Osteoblast (primary cell): Measurements from ENCODE around the gene CCDC186. TPM values are rescaled to one million over a fixed set of nuclear protein-coding genes. Genes with fewer than 3 reads are reported as not detected.
"Not testable (repeated sequence)": the region's sequence is repeated elsewhere in the genome, so short reads cannot be mapped to it uniquely, and the experiment has no call there.

ENCODE experiments used
- DNase-seq: peaks from one replicate; pipeline ENCODE4 v3.0.0; 2011; ENCODE audit warnings: low spot score, mixed read lengths; ENCODE audit not compliant: insufficient read length; ENCODE audit errors: missing footprints
- H2AFZ ChIP-seq: 2 replicates; pipeline ENCODE4 v1.6.0; 2011; ENCODE audit warnings: mild to moderate bottlenecking, low read length
- H3K27ac ChIP-seq: 2 replicates; pipeline ENCODE4 v1.5.1; 2011; ENCODE audit warnings: mild to moderate bottlenecking, low read depth, low read length, moderate library complexity
- H3K27me3 ChIP-seq: 2 replicates; pipeline ENCODE4 v1.6.0; 2012; ENCODE audit warnings: mild to moderate bottlenecking, control low read depth, inconsistent platforms, low read length, moderate library complexity; ENCODE audit not compliant: insufficient read depth
- H3K36me3 ChIP-seq: 2 replicates; pipeline ENCODE4 v1.5.1; 2011; ENCODE audit warnings: mild to moderate bottlenecking, low read length, control low read depth, moderate library complexity; ENCODE audit not compliant: insufficient read depth
- H3K4me1 ChIP-seq: 2 replicates; pipeline ENCODE4 v1.5.1; 2011; ENCODE audit warnings: mild to moderate bottlenecking, low read length, control low read depth, moderate library complexity; ENCODE audit not compliant: insufficient read depth
- H3K4me2 ChIP-seq: 2 replicates; pipeline ENCODE4 v1.6.0; 2011; ENCODE audit warnings: mild to moderate bottlenecking, low read length; ENCODE audit not compliant: insufficient read depth
- H3K4me3 ChIP-seq: fragments of 200-600 bp; sonication (generic); 3 replicates; pipeline ENCODE4 v1.5.1; 2012; ENCODE audit warnings: mild to moderate bottlenecking, low read length, inconsistent platforms; ENCODE audit not compliant: insufficient read depth
- H3K79me2 ChIP-seq: 2 replicates; pipeline ENCODE4 v1.6.0; 2012; ENCODE audit warnings: mild to moderate bottlenecking, low read length, control low read depth, inconsistent platforms; ENCODE audit not compliant: insufficient read depth
- H3K9me3 ChIP-seq: 2 replicates; pipeline ENCODE4 v1.5.1; 2011; ENCODE audit warnings: low read depth, low read length, control low read depth
- H4K20me1 ChIP-seq: 2 replicates; pipeline ENCODE4 v1.6.0; 2012; ENCODE audit warnings: mild to moderate bottlenecking, low read length, control low read depth; ENCODE audit not compliant: insufficient read depth
- total RNA-seq: library from RNA; depleted of rRNA; stranded (reverse); fragments of >200 nt; gene quantifications from 2 replicates; pipeline ENCODE4 v1.2.3, GENCODE V29; 2012
- TF ChIP-seq, protein P1 (sequence below): IDR thresholded peaks from 2 replicates; pipeline ENCODE4 v1.5.1; 2011; ENCODE audit warnings: mild to moderate bottlenecking, low read depth, low read length, moderate library complexity; ENCODE audit errors: extremely low read depth

The CCDC186 gene
- total RNA-seq, 1 donor: 17.0 TPM

DNA sequence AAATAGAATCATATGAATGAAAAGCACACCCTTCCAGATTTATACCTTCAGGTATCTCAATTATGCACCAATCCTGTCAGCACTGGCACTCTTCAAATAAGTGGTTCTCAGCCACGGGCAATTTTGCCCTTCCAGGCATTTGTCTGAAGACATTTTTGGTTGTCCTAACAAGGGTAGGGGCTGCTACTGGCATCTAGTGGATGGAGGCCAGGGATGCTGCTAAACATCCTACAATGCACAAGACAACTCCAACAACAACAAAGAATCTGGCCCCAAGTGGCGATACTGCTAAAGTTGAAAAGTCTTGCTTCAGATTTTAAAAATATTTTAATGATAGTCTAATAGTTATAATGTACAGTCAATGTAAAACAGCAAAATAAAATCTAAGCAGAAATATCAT, 16.1 kb downstream of the CCDC186 start:
- Histone ChIP-seq H3K4me3 (no peak overlapping the region), H3K4me2 (no peak overlapping the region), H4K20me1 (peaks cover 4% of the 10 kb centered on the region), H3K27ac (no peak overlapping the region), H3K36me3 (peaks cover 4% of the 10 kb centered on the region), H2AFZ (no peak overlapping the region), H3K79me2 (peaks cover 9% of the 10 kb centered on the region), H3K4me1 (no peaks in the 10 kb centered on the region), H3K27me3 (no peaks in the 10 kb centered on the region), H3K9me3 (no peaks in the 10 kb centered on the region)
- TF ChIP-seq, protein P1, sequence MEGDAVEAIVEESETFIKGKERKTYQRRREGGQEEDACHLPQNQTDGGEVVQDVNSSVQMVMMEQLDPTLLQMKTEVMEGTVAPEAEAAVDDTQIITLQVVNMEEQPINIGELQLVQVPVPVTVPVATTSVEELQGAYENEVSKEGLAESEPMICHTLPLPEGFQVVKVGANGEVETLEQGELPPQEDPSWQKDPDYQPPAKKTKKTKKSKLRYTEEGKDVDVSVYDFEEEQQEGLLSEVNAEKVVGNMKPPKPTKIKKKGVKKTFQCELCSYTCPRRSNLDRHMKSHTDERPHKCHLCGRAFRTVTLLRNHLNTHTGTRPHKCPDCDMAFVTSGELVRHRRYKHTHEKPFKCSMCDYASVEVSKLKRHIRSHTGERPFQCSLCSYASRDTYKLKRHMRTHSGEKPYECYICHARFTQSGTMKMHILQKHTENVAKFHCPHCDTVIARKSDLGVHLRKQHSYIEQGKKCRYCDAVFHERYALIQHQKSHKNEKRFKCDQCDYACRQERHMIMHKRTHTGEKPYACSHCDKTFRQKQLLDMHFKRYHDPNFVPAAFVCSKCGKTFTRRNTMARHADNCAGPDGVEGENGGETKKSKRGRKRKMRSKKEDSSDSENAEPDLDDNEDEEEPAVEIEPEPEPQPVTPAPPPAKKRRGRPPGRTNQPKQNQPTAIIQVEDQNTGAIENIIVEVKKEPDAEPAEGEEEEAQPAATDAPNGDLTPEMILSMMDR: no peak
- no peak for DNase-seq

DNA sequence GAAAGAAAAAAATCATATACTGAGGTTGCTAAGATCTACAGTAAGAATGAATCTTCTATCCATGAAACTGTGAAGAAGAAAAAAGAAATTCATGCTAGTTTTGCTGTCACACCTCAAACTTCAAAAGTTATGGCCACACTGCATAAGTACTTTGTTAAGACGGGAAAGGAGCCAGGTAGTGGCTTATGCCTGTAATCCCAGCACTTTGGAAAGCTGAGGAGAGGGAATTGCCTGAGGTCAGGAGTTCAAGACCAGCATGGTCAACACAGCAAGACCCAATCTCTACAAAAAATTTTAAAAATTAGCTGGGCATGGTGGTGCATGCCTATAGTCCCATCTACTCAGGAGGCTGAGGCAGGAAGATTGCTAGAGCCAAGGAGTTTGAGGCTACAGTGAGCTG, 22.1 kb downstream of the CCDC186 start:
- TF ChIP-seq, protein P1: no peak
- no peak overlapping the region for H3K4me2 ChIP-seq

DNA sequence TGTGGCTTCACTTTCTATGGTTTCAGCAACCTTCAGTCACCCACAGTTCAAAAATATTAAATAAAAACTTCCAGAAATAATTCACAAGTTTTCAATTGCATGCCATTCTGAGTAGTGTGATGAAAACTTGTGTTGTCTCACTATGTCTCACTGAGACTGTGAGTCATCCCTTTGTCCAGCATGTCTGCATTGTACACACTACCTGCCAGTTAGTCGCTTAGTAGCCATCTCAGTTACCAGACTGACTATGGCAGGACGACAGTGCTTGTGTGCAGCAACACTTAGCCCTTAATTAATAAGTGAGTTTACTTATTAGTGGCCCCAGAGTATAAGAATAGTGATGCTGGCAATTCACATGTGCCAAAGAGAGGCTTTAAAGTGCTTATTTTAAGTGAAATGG, 22.5 kb downstream of the CCDC186 start:
- H2AFZ ChIP-seq: no peak overlapping the region

More for the DNA sequence above, 22.1 kb downstream of the CCDC186 start:
- peaks cover 6% of the 10 kb centered on the region for H3K4me1 ChIP-seq
- no peaks in the 10 kb centered on the region for H4K20me1 ChIP-seq
- H3K27ac ChIP-seq: peak overlapping the region; percentile 10
- no peak for DNase-seq
- H2AFZ ChIP-seq: no peak overlapping the region
- no peaks in the 10 kb centered on the region for H3K9me3 ChIP-seq
- no peaks in the 10 kb centered on the region for H3K27me3 ChIP-seq
- no peaks in the 10 kb centered on the region for H3K79me2 ChIP-seq
- no peak overlapping the region for H3K4me3 ChIP-seq
- H3K36me3 ChIP-seq: peaks cover 10% of the 10 kb centered on the region

DNA sequence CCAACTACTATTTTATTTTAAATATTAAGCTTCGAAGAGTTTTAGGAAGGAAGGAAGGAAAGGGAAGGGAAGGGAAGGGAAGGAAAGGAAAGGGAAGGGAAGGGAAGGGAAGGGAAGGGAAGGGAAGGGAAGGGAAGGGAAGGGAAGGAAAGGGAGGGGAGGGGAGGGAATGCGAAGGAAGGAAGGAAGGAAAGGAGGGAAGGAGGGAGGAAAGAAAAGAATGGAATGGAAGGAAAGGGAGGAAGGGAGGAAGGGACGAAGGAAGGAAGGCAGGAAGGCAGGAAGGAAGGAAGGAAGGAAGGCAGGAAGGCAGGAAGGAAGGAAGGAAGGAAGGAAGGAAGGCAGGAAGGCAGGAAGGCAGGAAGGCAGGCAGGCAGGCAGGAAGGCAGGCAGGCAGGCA, 24.5 kb downstream of the CCDC186 start:
- H3K4me3 ChIP-seq, DNase-seq, H3K9me3 ChIP-seq, H3K79me2 ChIP-seq, H3K27ac ChIP-seq, H3K36me3 ChIP-seq, H3K27me3 ChIP-seq, H3K4me2 ChIP-seq, H2AFZ ChIP-seq, H3K4me1 ChIP-seq, H4K20me1 ChIP-seq: not testable (repeated sequence)

More for the DNA sequence above, 22.5 kb downstream of the CCDC186 start:
- H3K4me2 ChIP-seq: peak overlapping the region; percentile 6
- peaks cover 7% of the 10 kb centered on the region for H3K36me3 ChIP-seq
- H4K20me1 ChIP-seq: no peaks in the 10 kb centered on the region
- peaks cover 6% of the 10 kb centered on the region for H3K4me1 ChIP-seq
- DNase-seq: peak; percentile 54
- no peaks in the 10 kb centered on the region for H3K79me2 ChIP-seq
- H3K9me3 ChIP-seq: no peaks in the 10 kb centered on the region
- peak overlapping the region; percentile 10 for H3K27ac ChIP-seq
- TF ChIP-seq, protein P1: no peak
- H3K27me3 ChIP-seq: no peaks in the 10 kb centered on the region
- H3K4me3 ChIP-seq: no peak overlapping the region
